Caco-2 (cell line): Measurements from ENCODE around the gene NUMA1. TPM values are rescaled to one million over a fixed set of nuclear protein-coding genes. Genes with fewer than 3 reads are reported as not detected.

Experiments
- BruUV-seq: library from RNA; stranded (reverse); fragments of 400-500 nt; replicated peaks from 2 replicates; lab custom pipeline; 2021; lab: Mats Ljungman, UMichigan
- CTCF ChIA-PET: fragments of 300-600 bp; sonication (Branson Sonifier 250); formaldehyde crosslinking; loops from one replicate; lab custom pipeline; 2022; ENCODE audit warnings: antibody characterized with exemption; lab: Charles Lee
- POLR2A ChIA-PET: fragments of 300-600 bp; sonication (Branson Sonifier 250); formaldehyde crosslinking; loops from one replicate; lab custom pipeline; 2022; ENCODE audit warnings: antibody characterized with exemption; lab: Charles Lee
- DNase-seq, 2 experiments: peaks; one replicate each; pipeline versions ENCODE4 v3.0.0 to v3.0.0-alpha.2; 2020 to 2022
- H3K27me3 ChIP-seq: replicated peaks from 2 replicates; pipeline ENCODE4 v1.6.0; 2011; ENCODE audit warnings: low read length; ENCODE audit not compliant: control insufficient read depth, insufficient read depth
- H3K36me3 ChIP-seq: 2 replicates; pipeline ENCODE4 v1.5.1; 2011; ENCODE audit warnings: low read length; ENCODE audit not compliant: control insufficient read depth, insufficient read depth
- H3K4me1 ChIP-seq: fragments of 250-450 bp; sonication (Bioruptor Pico); 2 replicates; pipeline ENCODE4 v1.5.1; 2020; ENCODE audit warnings: mild to moderate bottlenecking
- H3K4me3 ChIP-seq: 2 replicates; pipeline ENCODE4 v1.5.1; 2011; ENCODE audit warnings: low read depth, mild to moderate bottlenecking, control low read depth, low read length
- H3K9me3 ChIP-seq: fragments of 250-450 bp; sonication (Bioruptor Pico); 2 replicates; pipeline ENCODE4 v1.5.1; 2020; ENCODE audit warnings: mild to moderate bottlenecking, moderate library complexity
- H3K27ac Mint-ChIP-seq: one replicate; pipeline ENCODE4 v1.8.0; 2022; ENCODE audit warnings: mixed read lengths; ENCODE audit not compliant: unreplicated experiment
- H3K27me3 Mint-ChIP-seq: one replicate; pipeline ENCODE4 v1.8.0; 2022; ENCODE audit warnings: mixed read lengths; ENCODE audit not compliant: insufficient read depth, unreplicated experiment
- H3K36me3 Mint-ChIP-seq: one replicate; pipeline ENCODE4 v1.8.0; 2022; ENCODE audit warnings: mild to moderate bottlenecking, mixed read lengths; ENCODE audit not compliant: insufficient read depth, unreplicated experiment
- H3K4me1 Mint-ChIP-seq: one replicate; pipeline ENCODE4 v1.8.0; 2022; ENCODE audit warnings: low read depth, mixed read lengths; ENCODE audit not compliant: unreplicated experiment
- H3K4me3 Mint-ChIP-seq: one replicate; pipeline ENCODE4 v1.8.0; 2022; ENCODE audit warnings: mild to moderate bottlenecking, moderate library complexity, mixed read lengths; ENCODE audit not compliant: unreplicated experiment
- H3K9me3 Mint-ChIP-seq: one replicate; pipeline ENCODE4 v1.8.0; 2022; ENCODE audit warnings: mixed read lengths; ENCODE audit not compliant: unreplicated experiment
- CTCF ChIP-seq, 2 experiments: fragments of 200-600 bp in 1 of 2; IDR thresholded peaks; 1 replicate in 1 of 2; 2 replicates in 1 of 2; pipeline versions ENCODE4 v1.5.1 to v1.8.0; 2011 to 2022; ENCODE audit warnings: antibody characterized with exemption in 1 of 2, control low read depth in 1 of 2, inconsistent platforms in 1 of 2, low read depth in 1 of 2, low read length in 1 of 2, mild to moderate bottlenecking in 1 of 2, moderate library complexity in 1 of 2; ENCODE audit not compliant: insufficient read depth in 1 of 2, severe bottlenecking in 1 of 2, unreplicated experiment in 1 of 2
- intact Hi-C: fragments of 100-400 bp; cut with micrococcal nuclease; formaldehyde crosslinking; loops from one replicate; pipeline ENCODE4 v1.10.0; 2022; ENCODE audit not compliant: unreplicated experiment
- total RNA-seq: library from RNA; stranded (reverse); gene quantifications from 2 replicates; pipeline ENCODE4 v1.2.3, GENCODE V29; 2022

The NUMA1 gene
- total RNA-seq, 1 experiment from 2014 or later = 190 TPM

GRCh38 chr11:72116019-72116755, 35.8 kb upstream of the NUMA1 start:
- no peaks in the 10 kb centered on the region for H3K4me1 Mint-ChIP-seq
- no peaks in the 10 kb centered on the region for H3K27me3 Mint-ChIP-seq
- Histone ChIP-seq H3K4me3 (no peak overlapping the region), H3K9me3 (no peaks in the 10 kb centered on the region), H3K27me3 (no peaks in the 10 kb centered on the region), H3K36me3 (no peaks in the 10 kb centered on the region), H3K4me1 (peaks cover 9% of the 10 kb centered on the region)
- peaks cover 14% of the 10 kb centered on the region for H3K36me3 Mint-ChIP-seq
- H3K27ac Mint-ChIP-seq = no peak overlapping the region
- BruUV-seq = no TSS peak
- H3K9me3 Mint-ChIP-seq = no peaks in the 10 kb centered on the region
- DNase-seq = peak in 1 of 2 experiments; percentile 17
- ChIA-PET CTCF (no interaction called here), POLR2A (no interaction called here)
- TF ChIP-seq CTCF (IDR thresholded peaks at IDR 0.05; ENCODE audit: insufficient read depth in 1 of 2, low read depth in 1 of 2, low read length in 1 of 2, severe bottlenecking in 1 of 2, unreplicated experiment in 1 of 2) = no peak
- H3K4me3 Mint-ChIP-seq = no peak overlapping the region
- intact Hi-C loops = no loop called here

GRCh38 chr11:72114570-72114969, 34.2 kb upstream of the NUMA1 start:
- Histone ChIP-seq H3K9me3 (no peaks in the 10 kb centered on the region), H3K4me1 (peaks cover 9% of the 10 kb centered on the region), H3K4me3 (no peak overlapping the region), H3K36me3 (peaks cover 5% of the 10 kb centered on the region), H3K27me3 (no peaks in the 10 kb centered on the region)
- intact Hi-C loops = no loop called here
- BruUV-seq = no TSS peak
- Mint-ChIP-seq H3K27me3 (no peaks in the 10 kb centered on the region), H3K36me3 (peaks cover 20% of the 10 kb centered on the region), H3K27ac (no peak overlapping the region), H3K4me3 (no peak overlapping the region), H3K4me1 (no peaks in the 10 kb centered on the region), H3K9me3 (no peaks in the 10 kb centered on the region)
- TF ChIP-seq CTCF (IDR thresholded peaks at IDR 0.05; ENCODE audit: insufficient read depth in 1 of 2, low read depth in 1 of 2, low read length in 1 of 2, severe bottlenecking in 1 of 2, unreplicated experiment in 1 of 2) = no peak
- DNase-seq = no peak
- ChIA-PET CTCF (no interaction called here), POLR2A (no interaction called here)

- H3K4me3 Mint-ChIP-seq = peak overlapping the region; percentile 94
- BruUV-seq = TSS peak; percentile 100
- peak overlapping the region; percentile 100 for H3K27ac Mint-ChIP-seq
- H3K9me3 ChIP-seq = no peaks in the 10 kb centered on the region
- H3K27me3 Mint-ChIP-seq = no peaks in the 10 kb centered on the region
- H3K9me3 Mint-ChIP-seq = no peaks in the 10 kb centered on the region
- H3K36me3 Mint-ChIP-seq = peaks cover 20% of the 10 kb centered on the region
- DNase-seq = peak in 1 of 2 experiments; percentile 35
- ChIA-PET CTCF (interaction anchor here (0.6 to 1.9 kb wide), 11 partner anchors 9 to 313 kb away, joined by 3 to 13 read pairs (median 4); no protein-coding TSS in a partner anchor), POLR2A (interaction anchor here (0.5 to 1.8 kb wide), 19 partner anchors 9 to 673 kb away, joined by 3 to 15 read pairs (median 4); partner anchors contain the start of genes FOLR1 and NADSYN1)
- H3K36me3 ChIP-seq = peaks cover 6% of the 10 kb centered on the region
- intact Hi-C loops = loop anchor here (1.0 to 2.0 kb wide), 7 partner anchors 10 to 110 kb away; partner anchors contain the start of genes LAMTOR1, LRRC51 and NUMA1
- H3K4me1 Mint-ChIP-seq = no peaks in the 10 kb centered on the region
- peaks cover 9% of the 10 kb centered on the region for H3K4me1 ChIP-seq
- H3K4me3 ChIP-seq = peak overlapping the region; percentile 49
- no peak for TF ChIP-seq CTCF (IDR thresholded peaks at IDR 0.05; ENCODE audit: insufficient read depth in 1 of 2, low read depth in 1 of 2, low read length in 1 of 2, severe bottlenecking in 1 of 2, unreplicated experiment in 1 of 2)
- no peaks in the 10 kb centered on the region for H3K27me3 ChIP-seq
These were observed 32.9 kb upstream of the NUMA1 start for GRCh38 chr11:72112978-72113808.
